WTC11 (cell line): ENCODE measurements around the gene PPP2R2C. TPM values are rescaled to one million over a fixed set of nuclear protein-coding genes. Genes with fewer than 3 reads are reported as not detected.
A peak's percentile ranks its signal among the peaks of the same experiment; 100 is the strongest.

ENCODE experiments used
- ATAC-seq: fragments of 200-7000 bp; cut with Tn5 transposase; 2 replicates; pipeline ENCODE4 v1.10.0; 2021; ENCODE audit warnings: mild to moderate bottlenecking, moderate library complexity
- CTCF ChIA-PET: fragments of 300-600 bp; sonication (Branson Sonifier 250); formaldehyde crosslinking; loops from one replicate; lab custom pipeline; 2021; ENCODE audit warnings: antibody characterized with exemption; lab: Charles Lee
- POLR2A ChIA-PET: fragments of 350-600 bp; sonication (Branson Sonifier 250); formaldehyde crosslinking; loops from one replicate; lab custom pipeline; 2021; ENCODE audit warnings: antibody characterized with exemption; lab: Charles Lee
- DNase-seq: peaks from one replicate; pipeline ENCODE4 v3.0.0; 2021; ENCODE audit warnings: low spot score
- H3K27ac Mint-ChIP-seq: 2 replicates; pipeline ENCODE4 v1.8.0; 2021; ENCODE audit warnings: mixed read lengths
- H3K27me3 Mint-ChIP-seq: 2 replicates; pipeline ENCODE4 v1.8.0; 2021; ENCODE audit warnings: low read depth, mild to moderate bottlenecking, moderate library complexity, mixed read lengths
- H3K36me3 Mint-ChIP-seq: 2 replicates; pipeline ENCODE4 v1.8.0; 2021; ENCODE audit warnings: mixed read lengths
- H3K4me1 Mint-ChIP-seq: 2 replicates; pipeline ENCODE4 v1.8.0; 2022; ENCODE audit warnings: mixed read lengths
- H3K4me3 Mint-ChIP-seq: 2 replicates; pipeline ENCODE4 v1.8.0; 2021; ENCODE audit warnings: mild to moderate bottlenecking, moderate library complexity, mixed read lengths
- H3K9me3 Mint-ChIP-seq: 2 replicates; pipeline ENCODE4 v1.8.0; 2021; ENCODE audit warnings: mixed read lengths
- ATF3 ChIP-seq: sonication (generic); formaldehyde crosslinking; conservative IDR thresholded peaks from 2 replicates; pipeline ENCODE4 v1.8.1; 2022; ENCODE audit warnings: mild to moderate bottlenecking, missing genetic modification reagents
- ATF6 ChIP-seq: sonication (generic); formaldehyde crosslinking; IDR thresholded peaks from 2 replicates; pipeline ENCODE4 v1.8.1; 2023; ENCODE audit warnings: mild to moderate bottlenecking, missing genetic modification reagents
- CBFB ChIP-seq: sonication (generic); formaldehyde crosslinking; IDR thresholded peaks from 2 replicates; pipeline ENCODE4 v1.8.1; 2022; ENCODE audit warnings: mild to moderate bottlenecking, low read depth, missing genetic modification reagents
- CREB1 ChIP-seq: sonication (generic); formaldehyde crosslinking; IDR thresholded peaks from 2 replicates; pipeline ENCODE4 v1.8.0; 2023; ENCODE audit warnings: mild to moderate bottlenecking, missing genetic modification reagents
- CTCF ChIP-seq: fragments of 200-600 bp; IDR thresholded peaks from 2 replicates; pipeline ENCODE4 v1.8.0; 2022; ENCODE audit warnings: antibody characterized with exemption
- ELF4 ChIP-seq: sonication (generic); formaldehyde crosslinking; IDR thresholded peaks from 2 replicates; pipeline ENCODE4 v1.8.1; 2022; ENCODE audit warnings: low read depth, mild to moderate bottlenecking, moderate library complexity, missing genetic modification reagents
- EMX1 ChIP-seq: fragments of 250-450 bp; sonication (Bioruptor Pico); IDR thresholded peaks from 2 replicates; pipeline ENCODE4 v1.8.0; 2021; ENCODE audit warnings: mild to moderate bottlenecking
- FOXJ3 ChIP-seq: sonication (generic); formaldehyde crosslinking; IDR thresholded peaks from 2 replicates; pipeline ENCODE4 v1.9.0; 2021; ENCODE audit warnings: missing genetic modification reagents, mild to moderate bottlenecking, borderline replicate concordance
- FOXP1 ChIP-seq: sonication (generic); formaldehyde crosslinking; IDR thresholded peaks from 2 replicates; pipeline ENCODE4 v1.8.0; 2022; ENCODE audit warnings: missing genetic modification reagents, mild to moderate bottlenecking, moderate library complexity, borderline replicate concordance
- GABPB1 ChIP-seq: sonication (generic); formaldehyde crosslinking; IDR thresholded peaks from 2 replicates; pipeline ENCODE4 v1.8.1; 2023; ENCODE audit warnings: mild to moderate bottlenecking, missing genetic modification reagents
- GRHL2 ChIP-seq: fragments of 250-450 bp; sonication (Bioruptor Pico); IDR thresholded peaks from 2 replicates; pipeline ENCODE4 v1.8.0; 2022; ENCODE audit warnings: mild to moderate bottlenecking, moderate library complexity; ENCODE audit not compliant: insufficient replicate concordance, severe bottlenecking
- GTF2I ChIP-seq: fragments of 250-450 bp; sonication (Bioruptor Pico); conservative IDR thresholded peaks from 2 replicates; pipeline ENCODE4 v1.4.0; 2021; ENCODE audit warnings: mild to moderate bottlenecking
- HMGA2 ChIP-seq: fragments of 250-450 bp; sonication (Bioruptor Pico); IDR thresholded peaks from 2 replicates; pipeline ENCODE4 v1.4.0; 2021; ENCODE audit warnings: mild to moderate bottlenecking, moderate library complexity
- HMGXB4 ChIP-seq: sonication (generic); formaldehyde crosslinking; IDR thresholded peaks from 2 replicates; pipeline ENCODE4 v1.8.1; 2023; ENCODE audit warnings: mild to moderate bottlenecking, moderate library complexity, missing genetic modification reagents
- NR1H2 ChIP-seq: sonication (generic); formaldehyde crosslinking; IDR thresholded peaks from 2 replicates; pipeline ENCODE4 v1.9.0; 2021; ENCODE audit warnings: mild to moderate bottlenecking, moderate library complexity, missing genetic modification reagents
- NR3C1 ChIP-seq: sonication (generic); formaldehyde crosslinking; conservative IDR thresholded peaks from 2 replicates; pipeline ENCODE4 v1.8.1; 2023; ENCODE audit warnings: low read depth, mild to moderate bottlenecking, missing genetic modification reagents
- SMAD3 ChIP-seq: sonication (generic); formaldehyde crosslinking; IDR thresholded peaks from 2 replicates; pipeline ENCODE4 v1.8.0; 2022; ENCODE audit warnings: missing genetic modification reagents, mild to moderate bottlenecking, borderline replicate concordance
- ZBTB43 ChIP-seq: sonication (generic); formaldehyde crosslinking; IDR thresholded peaks from 2 replicates; pipeline ENCODE4 v1.8.1; 2023; ENCODE audit warnings: mild to moderate bottlenecking, missing genetic modification reagents
- ZNF416 ChIP-seq: fragments of 250-450 bp; sonication (Bioruptor Pico); IDR thresholded peaks from 2 replicates; pipeline ENCODE4 v1.9.0; 2021; ENCODE audit warnings: mild to moderate bottlenecking, inconsistent platforms
- ZNF512 ChIP-seq: sonication (generic); formaldehyde crosslinking; IDR thresholded peaks from 2 replicates; pipeline ENCODE4 v1.8.1; 2022; ENCODE audit warnings: missing genetic modification reagents, borderline replicate concordance
- total RNA-seq: library from RNA; stranded (reverse); gene quantifications from 3 replicates; pipeline ENCODE4 v1.2.3, GENCODE V29; 2021

The PPP2R2C gene
- total RNA-seq, 1 experiment from 2014 or later = 11.5 TPM

- no peak for ATAC-seq
- ChIA-PET POLR2A (no interaction called here), CTCF (interaction anchor here (0.6 to 3.1 kb wide), 3 partner anchors 26 to 651 kb away, joined by 3 to 16 read pairs (median 4); no protein-coding TSS in a partner anchor)
- no peaks in the 10 kb centered on the region for H3K36me3 Mint-ChIP-seq
- no peaks in the 10 kb centered on the region for H3K9me3 Mint-ChIP-seq
- peak; percentile 23; the same call in 1 of the 2 replicates for TF ChIP-seq GABPB1 (CRISPR knock-in tag)
- no peak for TF ChIP-seq FOXP1 (CRISPR knock-in tag)
- no peaks in the 10 kb centered on the region for H3K27me3 Mint-ChIP-seq
- no peak for DNase-seq
- no peak overlapping the region for H3K27ac Mint-ChIP-seq
- no peak overlapping the region for H3K4me3 Mint-ChIP-seq
- H3K4me1 Mint-ChIP-seq = peaks cover 31% of the 10 kb centered on the region
These were observed 196.3 kb downstream of the PPP2R2C start for GRCh38 chr4:6275898-6276806.

- TF ChIP-seq NR3C1 (no peak), GABPB1 (CRISPR knock-in tag) (no peak), SMAD3 (CRISPR knock-in tag) (no peak), NR1H2 (CRISPR knock-in tag) (no peak), CBFB (CRISPR knock-in tag) (no peak)
- H3K9me3 Mint-ChIP-seq = no peaks in the 10 kb centered on the region
- peaks cover 36% of the 10 kb centered on the region for H3K4me1 Mint-ChIP-seq
- ATAC-seq (no peak), DNase-seq (no peak)
- ChIA-PET POLR2A (no interaction called here), CTCF (interaction anchor here (2.0 to 31.0 kb wide), 3 partner anchors 11 to 54 kb away, joined by 8 to 713 read pairs (median 16); no protein-coding TSS in a partner anchor)
- H3K4me3 Mint-ChIP-seq = no peak overlapping the region
- H3K27ac Mint-ChIP-seq = no peak overlapping the region
- no peaks in the 10 kb centered on the region for H3K27me3 Mint-ChIP-seq
- no peaks in the 10 kb centered on the region for H3K36me3 Mint-ChIP-seq
These were observed 197.1 kb downstream of the PPP2R2C start for GRCh38 chr4:6275351-6275750.

GRCh38 chr4:6273661-6273990, 198.8 kb downstream of the PPP2R2C start:
- Mint-ChIP-seq H3K4me3 (no peak overlapping the region), H3K27me3 (peaks cover under 1% of the 10 kb centered on the region; the same call in 1 of the 2 replicates), H3K9me3 (no peaks in the 10 kb centered on the region), H3K27ac (no peak overlapping the region; the same call in 1 of the 2 replicates), H3K4me1 (peaks cover 43% of the 10 kb centered on the region), H3K36me3 (no peaks in the 10 kb centered on the region)
- ATAC-seq = no peak
- DNase-seq = no peak
- CTCF ChIA-PET = interaction anchor here (1.7 to 31.0 kb wide), 4 partner anchors 10 to 56 kb away, joined by 6 to 713 read pairs (median 7); no protein-coding TSS in a partner anchor
- no peak for TF ChIP-seq NR3C1
- no peak for TF ChIP-seq GTF2I (CRISPR knock-in tag)
- TF ChIP-seq ATF3 = no peak
- TF ChIP-seq GRHL2 = no peak
- no peak for TF ChIP-seq CREB1 (CRISPR knock-in tag)
- no peak for TF ChIP-seq ZNF512 (CRISPR knock-in tag)
- TF ChIP-seq ZNF416 (CRISPR knock-in tag) = no peak
- TF ChIP-seq CTCF = no peak
- TF ChIP-seq NR1H2 (CRISPR knock-in tag) = no peak
- TF ChIP-seq FOXJ3 (CRISPR knock-in tag) = no peak
- no peak for TF ChIP-seq ATF6 (CRISPR knock-in tag)
- TF ChIP-seq ZBTB43 = no peak
- no peak for TF ChIP-seq ELF4 (CRISPR knock-in tag)
- TF ChIP-seq EMX1 (CRISPR knock-in tag) = no peak
- TF ChIP-seq HMGA2 (CRISPR knock-in tag) = no peak
- TF ChIP-seq HMGXB4 (CRISPR knock-in tag) = no peak
- TF ChIP-seq, all 79 proteins: peak for 0
- POLR2A ChIA-PET = no interaction called here
